ENCODE results near the gene NEAT1.

DNA sequence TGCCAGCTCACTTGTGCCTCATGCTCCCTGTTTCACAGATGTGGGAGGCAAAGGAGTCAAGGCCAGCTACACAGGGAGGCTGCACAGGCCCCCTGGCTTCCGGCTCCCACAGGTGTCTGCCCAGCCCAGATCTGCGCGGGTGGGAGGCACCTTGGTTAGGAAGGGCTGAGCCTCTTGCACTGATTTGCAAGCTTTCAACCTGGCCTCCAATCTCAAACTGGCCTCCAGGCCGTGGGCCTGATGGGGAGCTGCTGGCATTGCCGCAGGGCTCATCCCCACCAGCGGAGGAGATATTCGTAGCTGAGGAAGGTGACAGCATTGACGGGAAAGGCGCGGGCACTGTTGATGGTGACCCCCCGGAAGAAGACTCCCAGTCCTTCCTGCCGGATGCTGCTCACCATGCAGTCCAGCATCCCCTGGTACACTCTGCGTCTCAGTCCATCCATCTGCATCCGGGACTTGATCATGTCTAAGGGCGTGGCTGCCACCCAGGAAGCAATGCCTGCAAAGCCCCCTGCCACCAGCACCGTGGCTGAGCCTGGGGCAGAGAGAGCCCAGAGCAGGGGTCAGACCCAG, 46.4 kb upstream of the NEAT1 start:
- TF ChIP-seq POLR2A (IDR thresholded peaks at IDR 0.05; ENCODE audit: control extremely low read depth in 1 of 2, low read depth in 2 of 2, low read length in 2 of 2) = no peak
- no peak for TF ChIP-seq CBX8 (IDR thresholded peaks at IDR 0.05; ENCODE audit: borderline replicate concordance, low read depth, low read length)
- TF ChIP-seq, protein P1, sequence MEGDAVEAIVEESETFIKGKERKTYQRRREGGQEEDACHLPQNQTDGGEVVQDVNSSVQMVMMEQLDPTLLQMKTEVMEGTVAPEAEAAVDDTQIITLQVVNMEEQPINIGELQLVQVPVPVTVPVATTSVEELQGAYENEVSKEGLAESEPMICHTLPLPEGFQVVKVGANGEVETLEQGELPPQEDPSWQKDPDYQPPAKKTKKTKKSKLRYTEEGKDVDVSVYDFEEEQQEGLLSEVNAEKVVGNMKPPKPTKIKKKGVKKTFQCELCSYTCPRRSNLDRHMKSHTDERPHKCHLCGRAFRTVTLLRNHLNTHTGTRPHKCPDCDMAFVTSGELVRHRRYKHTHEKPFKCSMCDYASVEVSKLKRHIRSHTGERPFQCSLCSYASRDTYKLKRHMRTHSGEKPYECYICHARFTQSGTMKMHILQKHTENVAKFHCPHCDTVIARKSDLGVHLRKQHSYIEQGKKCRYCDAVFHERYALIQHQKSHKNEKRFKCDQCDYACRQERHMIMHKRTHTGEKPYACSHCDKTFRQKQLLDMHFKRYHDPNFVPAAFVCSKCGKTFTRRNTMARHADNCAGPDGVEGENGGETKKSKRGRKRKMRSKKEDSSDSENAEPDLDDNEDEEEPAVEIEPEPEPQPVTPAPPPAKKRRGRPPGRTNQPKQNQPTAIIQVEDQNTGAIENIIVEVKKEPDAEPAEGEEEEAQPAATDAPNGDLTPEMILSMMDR (IDR thresholded peaks at IDR 0.05; ENCODE audit: control extremely low read depth in 1 of 3, insufficient read depth in 1 of 3, low read depth in 1 of 3, low read length in 3 of 3) = no peak
- TF ChIP-seq EZH2 (IDR thresholded peaks at IDR 0.05; ENCODE audit: low read depth, low read length, severe bottlenecking) = no peak
- no peak for TF ChIP-seq POLR2AphosphoS5 (IDR thresholded peaks at IDR 0.05; ENCODE audit: low read depth, low read length)

Data from H1 (cell line).